ENCODE measurements around the gene UROC1.

GRCh38 chr3:126524429-126524988, 6.9 kb upstream of the UROC1 start:
- TF ChIP-seq CTCF (IDR thresholded peaks at IDR 0.05) (peak in 1 of 7 experiments; percentile 0), POLR2A (IDR thresholded peaks at IDR 0.05) (no peak)

Data from body of pancreas (tissue), 4 donors.